HG03460 (cell line): ENCODE measurements around the gene NT5DC3.

Experiments
- ATAC-seq: cut with Tn5 transposase; IDR thresholded peaks from one replicate; pipeline ENCODE4 v1.9.1; 2021; ENCODE audit not compliant: unreplicated experiment

The NT5DC3 gene

DNA sequence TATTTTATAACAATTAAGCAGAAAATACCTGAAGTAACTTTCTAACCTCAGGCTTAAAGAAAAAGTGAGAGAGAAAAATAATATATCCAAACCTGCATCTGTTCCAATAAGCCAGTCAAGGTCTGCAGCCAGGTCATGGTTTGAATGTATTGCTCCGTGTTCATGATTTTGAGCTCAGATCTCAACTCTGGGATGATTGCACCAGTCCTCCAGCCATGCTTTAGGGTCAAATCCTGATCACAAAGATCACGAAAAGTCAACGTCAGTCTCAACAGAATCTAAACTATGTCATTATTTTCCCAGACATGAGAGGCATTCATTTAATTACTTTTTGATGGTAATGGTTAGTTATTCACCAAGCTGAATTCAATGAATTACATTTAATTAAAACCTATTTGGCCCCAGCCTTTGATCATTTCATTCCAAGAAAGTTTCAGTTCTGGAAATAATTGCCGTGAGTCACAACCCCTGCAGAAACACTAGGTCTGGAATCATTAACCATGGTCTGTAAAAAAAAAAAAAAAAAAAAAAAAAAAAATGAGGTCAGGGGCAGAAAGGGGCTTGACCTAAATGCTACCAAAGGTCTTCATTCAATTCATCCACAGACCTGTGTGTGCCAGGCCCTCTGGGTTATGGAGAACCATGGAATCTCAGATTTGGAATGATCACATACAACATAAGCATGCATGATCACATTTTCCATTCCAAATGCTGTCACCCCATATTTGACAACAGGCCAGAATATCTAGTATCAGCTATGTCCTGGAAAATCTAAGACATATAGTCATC is 55.6 kb downstream of the NT5DC3 start:
- no peak for ATAC-seq

DNA sequence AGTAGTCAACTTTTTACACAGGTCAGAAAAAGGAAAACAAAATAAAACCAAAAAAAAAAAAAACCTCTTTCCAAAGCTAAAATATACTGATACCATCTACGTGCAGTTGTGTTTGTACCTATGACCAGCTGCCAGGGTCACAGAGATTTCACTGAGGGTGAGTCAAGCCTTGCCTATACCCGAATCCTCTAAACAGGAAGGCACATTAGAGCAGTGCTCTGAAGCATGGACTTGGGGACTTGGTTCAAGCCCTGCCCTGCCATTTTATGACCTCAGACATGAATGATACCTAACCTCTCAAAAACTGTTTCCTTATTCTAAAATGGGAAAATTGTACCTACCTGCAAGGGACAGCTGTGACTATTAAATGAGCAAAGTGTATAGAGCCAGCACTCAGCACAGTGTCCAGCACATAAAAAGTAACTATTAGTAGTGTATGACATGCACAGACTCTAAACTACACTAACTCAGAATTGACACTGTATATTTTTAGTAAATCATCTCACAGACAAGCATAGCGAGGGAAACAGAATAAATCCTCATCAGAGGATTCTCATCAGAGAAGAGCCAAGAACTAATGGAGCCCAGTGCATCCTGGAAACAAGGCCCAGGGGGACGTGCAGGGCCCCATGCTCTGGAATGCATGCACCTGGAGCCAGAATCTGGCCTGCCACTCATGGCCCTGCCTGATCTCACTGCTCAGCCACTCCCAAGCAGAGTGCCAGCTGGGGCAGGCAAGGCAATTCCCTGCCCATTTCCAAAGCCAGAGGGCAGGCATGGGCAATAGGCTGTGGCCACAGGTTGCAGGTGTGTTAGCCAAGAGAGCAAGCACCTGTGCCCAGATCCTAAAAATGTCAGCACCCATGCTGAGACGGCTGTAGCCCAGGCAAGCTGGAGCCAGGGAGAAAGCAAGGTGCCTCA is 57.0 kb downstream of the NT5DC3 start:
- no peak for ATAC-seq

DNA sequence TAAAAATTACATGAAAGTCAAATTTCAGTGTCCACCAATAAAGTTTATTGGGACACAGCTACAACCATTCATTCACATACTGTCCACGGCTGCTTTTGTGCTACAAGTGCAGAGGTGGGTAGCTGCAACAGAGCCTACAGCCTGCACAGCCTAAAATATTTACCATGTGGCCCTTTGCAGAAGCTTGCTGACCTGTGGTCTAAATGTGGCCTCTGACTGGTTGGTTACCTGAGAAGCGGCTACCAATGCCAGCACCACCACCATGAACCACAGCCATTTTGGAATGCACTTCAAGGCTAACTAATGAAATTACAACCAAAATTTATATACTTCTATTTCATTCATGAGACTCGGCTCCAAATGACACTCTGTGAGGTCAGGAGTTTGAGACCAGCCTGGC is 58.6 kb downstream of the NT5DC3 start:
- no peak for ATAC-seq

DNA sequence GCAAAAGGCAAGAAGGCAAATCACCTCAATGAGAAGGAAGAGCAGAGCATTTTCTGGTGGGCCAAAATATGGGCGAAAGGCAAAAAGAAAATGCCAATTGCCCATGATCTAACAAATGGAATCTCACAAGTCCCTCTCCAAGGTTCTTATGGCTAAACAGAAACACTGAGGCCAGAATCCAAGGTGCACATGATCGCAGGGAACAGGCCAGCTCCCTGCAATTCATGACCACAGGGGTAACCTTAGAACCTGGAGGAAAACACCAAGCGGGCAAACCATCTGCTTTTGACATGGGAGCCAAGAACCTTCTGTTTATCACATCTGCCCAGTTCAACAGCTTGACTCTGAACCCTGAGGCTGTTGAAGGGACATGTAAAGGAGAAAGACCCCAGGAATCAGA is 60.0 kb downstream of the NT5DC3 start:
- no peak for ATAC-seq

DNA sequence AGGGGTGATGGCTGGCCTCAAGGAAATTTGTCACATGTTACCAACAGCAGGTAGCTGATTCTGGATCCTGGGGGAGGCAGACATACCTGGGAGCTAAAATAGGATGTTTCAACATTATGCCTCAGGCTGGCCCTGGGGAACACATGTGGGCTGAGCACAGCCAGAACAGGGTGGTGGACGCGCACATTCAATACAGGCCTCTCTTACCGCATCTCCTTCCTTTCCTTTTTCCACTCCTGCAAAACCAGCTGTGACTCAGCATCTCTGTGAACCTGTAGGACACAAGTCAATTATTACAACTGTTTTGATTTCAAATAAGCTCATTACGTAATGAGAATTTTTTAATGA is 61.0 kb downstream of the NT5DC3 start:
- ATAC-seq = no peak

DNA sequence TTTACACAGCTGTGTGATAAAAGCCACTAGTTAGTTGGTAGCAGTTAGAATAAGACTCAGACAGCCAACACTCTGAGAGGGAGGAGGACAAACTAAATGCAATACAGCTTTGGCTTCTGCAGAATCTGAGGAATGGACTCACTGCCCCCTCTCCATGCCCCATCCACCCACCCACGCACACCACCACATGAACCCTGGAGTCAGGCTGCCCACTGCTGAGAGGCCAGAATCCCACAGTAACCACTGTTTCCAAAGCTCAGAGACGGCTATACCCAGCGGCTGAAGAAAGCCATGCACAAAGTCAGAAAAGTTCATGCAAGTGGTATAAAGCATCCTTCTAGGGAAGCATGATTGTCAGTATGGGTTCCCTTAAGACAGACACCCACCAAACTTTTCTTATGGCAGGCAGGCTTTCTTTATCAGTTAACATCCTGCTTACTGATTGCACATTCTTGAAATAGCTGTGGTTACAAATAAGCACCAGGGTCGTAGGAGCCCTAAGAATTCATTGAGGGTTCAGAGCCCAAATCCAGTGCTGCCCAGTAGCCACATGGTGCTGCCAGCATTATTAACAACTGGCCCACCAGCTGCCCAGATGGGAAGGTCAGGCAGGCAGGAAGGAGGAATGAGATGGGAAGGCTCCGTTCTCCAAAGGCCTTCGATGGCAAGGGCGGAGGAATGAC is 61.5 kb downstream of the NT5DC3 start:
- no peak for ATAC-seq

DNA sequence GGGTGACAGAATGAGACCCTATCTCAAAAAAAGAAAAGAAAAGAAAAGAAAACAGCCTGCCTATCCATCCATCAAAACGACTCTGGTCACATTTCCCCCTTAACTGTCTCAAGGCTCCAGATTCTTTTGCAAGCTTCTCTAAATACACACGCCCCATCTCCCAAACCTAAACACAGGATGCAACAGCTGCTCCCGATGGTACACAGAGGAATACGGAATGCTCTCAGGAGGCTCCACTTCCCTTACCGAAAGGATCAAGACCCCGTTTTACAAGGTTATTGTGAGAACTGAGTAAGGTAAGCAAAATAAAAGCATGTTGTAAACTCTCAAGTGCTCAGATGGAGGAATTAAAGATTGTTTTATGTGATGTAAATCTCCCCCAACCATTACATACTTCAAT is 62.3 kb downstream of the NT5DC3 start:
- ATAC-seq = no peak

DNA sequence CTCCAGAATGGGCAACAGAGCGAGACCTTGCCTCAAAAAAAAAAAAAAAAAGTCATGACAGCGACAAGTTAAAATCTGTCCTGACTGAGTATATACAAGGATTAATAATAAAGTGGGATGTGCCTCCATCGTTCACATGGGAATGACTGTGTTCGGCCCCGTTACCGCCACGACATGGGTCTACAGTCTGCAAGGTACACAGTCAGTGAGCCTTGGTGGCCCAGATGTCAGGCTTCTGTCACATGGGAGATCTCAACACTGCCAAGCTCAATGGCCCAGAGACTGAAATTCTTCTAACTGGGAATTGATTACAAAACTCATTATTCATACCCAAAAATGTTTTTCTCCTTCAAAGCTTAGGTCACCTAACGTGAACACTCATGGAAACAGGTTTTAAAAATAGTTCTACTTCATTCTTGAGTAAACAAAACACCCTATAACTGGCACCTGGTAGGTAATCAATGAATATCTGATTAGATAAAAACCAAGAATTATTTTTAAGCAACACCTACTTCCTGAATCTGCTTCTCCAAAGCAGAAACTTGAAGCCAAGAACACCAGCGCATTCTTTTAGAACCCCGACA is 66.0 kb downstream of the NT5DC3 start:
- ATAC-seq = no peak

DNA sequence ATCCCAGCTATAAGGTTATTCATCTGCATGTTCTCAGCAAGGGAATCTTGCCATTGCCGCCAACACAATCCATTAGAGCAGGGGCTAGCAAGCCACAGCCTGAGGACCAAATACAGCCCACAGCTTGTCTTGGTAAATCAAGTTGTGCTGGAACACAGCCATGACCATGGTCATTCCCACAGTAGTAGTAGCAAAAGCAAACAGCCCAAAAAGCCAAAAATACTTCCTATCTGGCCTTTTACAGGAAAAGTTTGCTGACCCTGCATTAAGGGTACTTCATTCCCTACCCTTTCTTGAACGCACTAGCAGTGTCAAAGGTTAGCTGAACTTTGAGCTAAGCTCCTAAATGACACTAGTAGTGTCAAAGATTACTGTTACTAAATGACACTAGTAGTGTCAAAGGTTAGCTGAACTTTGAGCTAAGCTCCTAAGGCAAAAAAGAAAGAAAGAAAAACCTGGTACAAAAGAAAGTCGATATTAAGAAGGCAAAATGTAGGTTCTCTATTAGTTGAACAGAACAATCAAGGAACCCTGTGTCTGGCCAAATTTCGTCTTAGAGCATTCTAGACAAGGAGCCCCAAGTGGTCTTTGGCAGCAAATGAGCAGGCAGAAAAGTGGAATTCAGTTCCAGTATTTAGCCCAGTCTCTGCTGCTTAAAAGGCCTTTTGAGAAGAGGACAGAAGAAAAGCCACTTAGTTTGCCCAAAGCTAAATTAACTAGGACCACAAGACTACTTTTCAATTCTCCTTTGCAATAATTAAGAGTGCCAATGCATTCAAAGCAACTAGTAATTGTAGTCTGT is 67.7 kb downstream of the NT5DC3 start:
- no peak for ATAC-seq

DNA sequence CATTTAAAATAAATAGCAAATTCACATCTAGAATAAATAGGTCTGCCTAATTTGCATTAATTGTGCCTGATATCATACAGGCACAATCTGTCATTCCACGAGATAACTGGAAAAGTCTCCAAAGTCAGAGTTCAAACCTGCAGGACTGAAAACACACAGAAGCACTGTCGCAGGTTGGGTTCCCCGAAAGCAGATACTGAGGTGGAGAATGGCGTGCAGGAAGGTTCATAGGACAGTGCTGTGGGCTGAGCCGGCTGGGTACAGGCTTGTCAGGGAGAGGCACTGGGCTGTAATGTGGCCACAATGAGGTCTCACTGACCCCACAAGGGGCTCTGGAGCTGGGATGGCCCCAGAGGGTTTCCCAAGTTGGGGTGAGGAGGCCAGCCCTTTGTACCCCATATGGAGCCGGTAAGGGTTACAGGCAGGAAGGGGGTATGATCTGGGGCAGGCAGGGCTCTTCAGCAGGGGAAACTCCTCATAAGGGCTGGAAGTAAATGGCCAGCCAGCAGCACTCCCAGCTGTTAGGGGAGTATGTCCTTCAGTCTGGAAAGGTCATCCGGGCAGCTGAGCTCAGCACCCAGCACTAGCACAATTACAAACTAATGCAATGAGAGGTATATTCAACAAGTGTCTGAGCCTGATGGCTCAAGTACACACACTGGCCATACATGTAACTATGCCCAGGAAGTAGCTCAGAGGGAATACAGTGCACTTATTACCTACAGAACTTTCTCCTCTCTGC is 68.5 kb downstream of the NT5DC3 start:
- ATAC-seq = no peak

DNA sequence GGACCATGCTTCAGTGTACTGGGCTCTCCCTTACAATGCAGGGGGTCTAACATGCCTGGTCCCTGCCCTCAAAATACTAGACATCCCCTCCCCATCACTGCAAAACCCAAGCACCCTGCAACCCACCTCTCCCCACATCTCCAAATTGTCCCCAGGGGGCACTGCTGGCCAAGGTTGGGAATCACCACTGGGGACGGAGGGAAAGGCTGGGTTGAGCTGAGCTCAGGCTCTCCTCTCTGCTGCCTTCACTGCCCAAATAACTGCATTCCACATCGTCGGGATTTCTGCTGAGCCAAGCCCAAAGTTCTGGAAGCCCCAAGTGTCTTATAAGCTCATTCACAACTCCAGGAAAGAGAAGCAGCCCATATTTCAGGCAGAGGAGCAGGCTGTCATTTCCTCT is 69.6 kb downstream of the NT5DC3 start:
- no peak for ATAC-seq

DNA sequence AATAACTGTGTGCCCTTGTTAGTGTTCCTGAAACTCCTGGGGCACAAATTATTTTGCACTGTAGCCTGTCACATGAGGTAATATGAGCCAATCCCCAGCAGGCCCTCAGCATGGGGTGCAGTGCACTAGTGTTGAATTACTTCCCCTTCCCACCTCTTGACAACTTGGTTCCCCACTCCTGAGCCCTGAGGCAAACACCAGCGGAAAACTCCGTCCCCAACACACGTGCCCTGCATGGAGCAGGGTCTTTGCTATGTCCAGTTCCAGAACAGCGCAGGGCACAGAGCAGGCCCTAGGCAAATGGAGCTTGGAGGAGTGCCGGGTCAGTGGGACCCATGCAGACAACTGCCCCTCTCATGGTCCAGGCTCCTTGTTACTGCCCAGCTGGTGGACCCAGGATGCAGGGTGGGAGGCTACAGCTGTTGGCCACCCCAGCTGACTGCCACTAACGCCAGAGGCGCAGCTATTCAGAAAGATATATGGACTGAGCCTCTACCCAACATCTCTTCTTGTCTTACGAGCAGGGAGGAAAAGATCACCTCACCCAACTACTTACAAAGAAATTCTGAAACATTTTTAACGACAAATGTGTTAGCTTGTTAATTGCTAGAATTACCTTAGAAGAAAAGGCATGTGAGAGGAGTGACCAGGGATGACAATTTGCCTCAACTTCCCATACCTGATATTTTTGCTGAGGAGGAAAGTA is 71.6 kb downstream of the NT5DC3 start:
- no peak for ATAC-seq

DNA sequence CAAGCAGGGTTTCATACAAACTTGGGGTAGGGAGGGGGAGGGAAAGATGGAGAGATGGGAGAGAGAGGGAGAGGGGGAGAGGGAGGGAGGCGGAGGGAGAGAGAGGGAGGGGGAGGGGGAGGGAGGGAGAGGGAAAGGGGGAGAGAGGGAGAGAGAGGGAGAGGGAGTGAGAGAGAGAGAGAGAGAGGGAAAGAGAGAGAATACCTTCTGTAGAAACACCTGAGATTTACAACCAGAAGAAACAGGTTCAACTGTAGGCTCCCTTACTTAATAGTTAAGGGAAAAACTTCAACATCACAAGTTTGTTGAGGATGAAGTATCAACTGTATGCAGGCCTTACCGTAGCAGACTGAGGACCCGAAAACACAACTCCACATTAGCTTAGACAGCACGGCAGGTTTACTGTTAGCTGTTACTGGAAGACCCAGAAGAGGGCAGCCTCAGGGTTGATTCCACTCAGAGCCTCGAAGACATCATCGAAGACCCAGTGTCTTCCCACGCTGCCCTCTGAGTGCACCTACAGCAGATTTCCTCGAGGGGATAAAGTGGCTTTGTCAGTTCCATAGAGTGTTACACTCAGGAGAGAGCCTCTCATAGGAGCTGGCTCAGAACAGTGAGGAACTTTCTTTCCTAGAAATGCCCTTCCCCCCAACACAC is 72.4 kb downstream of the NT5DC3 start:
- no peak for ATAC-seq

DNA sequence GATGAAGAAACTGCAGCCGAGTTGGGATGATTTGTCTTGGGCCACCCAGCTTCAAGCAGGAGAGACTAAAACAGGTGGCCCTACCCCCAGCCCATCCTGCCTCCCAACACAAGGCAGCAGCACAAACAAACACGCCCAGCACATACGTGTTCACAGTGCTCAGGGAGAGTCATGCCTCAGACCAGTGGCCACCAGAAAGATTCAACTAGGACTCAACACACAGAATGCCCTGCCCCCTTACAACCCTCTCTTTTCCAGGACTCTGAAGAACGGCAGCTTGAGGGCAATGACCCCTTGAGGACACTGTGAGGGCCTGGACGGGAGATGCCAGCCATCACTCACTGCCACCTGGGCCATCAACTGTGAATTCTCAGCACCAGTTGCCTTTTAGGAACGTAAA is 75.0 kb downstream of the NT5DC3 start:
- ATAC-seq = no peak

DNA sequence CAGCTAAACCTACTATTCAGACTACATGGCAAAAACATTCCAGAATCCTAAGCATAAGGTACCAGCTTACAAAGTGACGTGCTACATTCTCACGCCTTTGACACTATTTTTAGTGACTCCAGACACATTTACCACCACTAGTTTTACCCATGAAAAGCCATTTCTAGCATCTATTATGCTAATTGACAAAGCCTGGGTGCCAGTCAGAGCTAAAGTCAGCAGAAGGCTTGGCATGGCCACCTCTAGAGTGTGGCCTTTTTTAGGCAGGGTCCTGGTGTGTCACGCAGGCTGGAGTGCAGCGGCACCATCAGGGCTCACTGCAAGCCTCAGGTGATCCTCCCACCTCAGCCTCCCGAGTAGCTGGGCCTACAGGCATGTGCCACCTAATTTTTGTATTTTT is 75.7 kb downstream of the NT5DC3 start:
- no peak for ATAC-seq

DNA sequence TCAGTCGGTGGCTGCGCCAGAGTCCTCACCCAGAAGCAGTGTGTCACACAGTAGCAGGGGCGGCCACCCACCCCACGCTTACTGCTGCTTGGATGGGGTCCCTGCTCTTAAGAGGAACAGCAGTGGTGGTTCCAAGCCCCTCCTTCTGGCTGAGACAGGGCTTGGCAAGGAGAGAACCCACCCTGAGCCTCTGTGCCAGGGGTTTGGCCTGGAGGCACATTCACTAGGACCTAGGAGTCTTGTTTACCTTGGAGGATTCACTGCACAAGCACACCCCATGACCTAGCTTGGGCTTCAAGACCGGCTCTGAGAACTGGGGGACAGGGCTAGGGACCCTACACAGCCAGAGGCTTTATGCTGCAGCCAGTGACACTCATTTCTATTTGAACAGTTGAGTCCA is 78.6 kb downstream of the NT5DC3 start:
- ATAC-seq = no peak

DNA sequence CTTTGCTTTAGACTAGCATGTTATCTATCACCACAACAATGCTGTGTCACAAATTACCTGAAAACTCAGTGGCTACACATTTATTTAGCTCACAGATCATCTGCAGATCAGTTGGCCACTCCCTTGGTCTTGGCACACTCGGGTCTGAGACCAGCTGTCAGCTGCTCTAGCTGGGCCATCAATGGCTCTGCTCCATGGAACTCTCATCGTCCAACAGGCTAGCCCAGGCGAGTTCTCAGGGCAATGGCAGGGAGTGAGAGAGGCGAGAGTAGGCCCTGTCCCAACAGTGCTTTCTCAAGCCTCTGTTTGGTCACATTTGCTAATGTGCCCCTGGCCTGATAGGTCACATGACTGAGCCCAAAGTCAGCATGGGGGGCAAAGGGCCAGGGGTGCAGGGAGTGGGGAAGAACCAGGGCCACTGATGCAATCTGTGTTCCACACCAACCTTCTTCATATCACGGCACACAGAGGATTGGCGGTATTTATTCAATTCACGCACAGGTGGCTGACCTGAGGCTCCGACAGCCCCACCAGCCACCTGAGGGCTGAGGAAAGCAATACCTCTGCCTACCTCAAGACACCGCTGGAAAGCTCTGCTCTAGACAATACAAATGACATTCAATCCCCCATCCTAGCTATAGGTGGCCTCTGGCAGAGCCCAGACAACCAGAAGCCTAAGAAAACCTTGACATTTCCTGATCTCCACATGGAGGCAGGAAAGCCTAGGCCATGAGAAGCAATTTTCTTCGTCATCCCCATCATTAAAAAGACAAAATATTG is 82.5 kb downstream of the NT5DC3 start:
- no peak for ATAC-seq

DNA sequence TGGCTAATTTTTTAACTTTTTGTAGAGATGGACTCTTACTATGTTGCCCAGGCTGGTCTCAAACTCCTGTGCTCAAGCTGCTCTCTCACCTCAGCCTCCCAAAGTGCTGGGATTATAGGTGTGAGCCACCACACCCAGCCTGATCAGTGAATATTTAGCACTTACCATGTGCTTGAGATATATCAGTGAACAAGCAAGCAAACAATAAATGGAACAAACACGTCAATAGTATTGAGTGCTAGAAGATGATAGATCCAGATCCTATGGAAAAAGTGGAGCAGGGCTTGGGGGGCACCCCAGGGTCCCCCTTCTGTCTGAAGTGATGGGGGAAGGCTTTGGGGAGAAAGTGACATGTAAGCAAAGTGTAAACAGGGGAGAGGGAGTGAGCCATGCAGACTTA is 83.8 kb downstream of the NT5DC3 start:
- ATAC-seq = no peak
